GM13976 (cell line): ENCODE data around the gene ATOX1.
"Not testable (repeated sequence)": the region's sequence is repeated elsewhere in the genome, so short reads cannot be mapped to it uniquely, and the experiment has no call there.

Source experiments
- DNase-seq: peaks from one replicate; pipeline ENCODE4 v3.0.0; 2012; ENCODE audit warnings: low spot score
- CTCF ChIP-seq: IDR thresholded peaks from 2 replicates; pipeline ENCODE4 v1.5.1; 2012; ENCODE audit warnings: borderline replicate concordance, mild to moderate bottlenecking; ENCODE audit not compliant: insufficient read depth; ENCODE audit errors: extremely low read depth, missing control alignments, control extremely low read depth
- in situ Hi-C: fragments of 300-500 bp; cut with MboI; formaldehyde crosslinking; loops from one replicate; pipeline ENCODE4 v1.12.0; 2022; ENCODE audit warnings: low sequenced_read_pairs, mixed read lengths, inconsistent platforms; ENCODE audit not compliant: unreplicated experiment

The ATOX1 gene

GRCh38 chr5:151737431-151737830 lies 21.0 kb downstream of the ATOX1 start:
- TF ChIP-seq CTCF: no peak
- in situ Hi-C loops: no loop called here
- DNase-seq: no peak

GRCh38 chr5:151735646-151736045 lies 22.8 kb downstream of the ATOX1 start:
- no peak for DNase-seq
- no peak for TF ChIP-seq CTCF
- in situ Hi-C loops: no loop called here

- in situ Hi-C loops: no loop called here
- TF ChIP-seq CTCF: no peak
- no peak for DNase-seq
Measured at GRCh38 chr5:151734064-151734408, 24.4 kb downstream of the ATOX1 start.

GRCh38 chr5:151733358-151734063 lies 24.9 kb downstream of the ATOX1 start:
- no peak for DNase-seq
- no peak for TF ChIP-seq CTCF
- in situ Hi-C loops: no loop called here

- in situ Hi-C loops: no loop called here
- TF ChIP-seq CTCF: no peak
- DNase-seq: no peak
Measured at GRCh38 chr5:151730381-151730780, 28.1 kb downstream of the ATOX1 start.

- in situ Hi-C loops, DNase-seq: not testable (repeated sequence)
Measured at GRCh38 chr5:151729597-151729996, 28.8 kb downstream of the ATOX1 start.

GRCh38 chr5:151724360-151724759 lies 34.1 kb downstream of the ATOX1 start:
- in situ Hi-C loops: no loop called here
- DNase-seq: no peak
- no peak for TF ChIP-seq CTCF
